Measurements from ENCODE around the gene B4GALT5.

B4GALT5 gene

DNA sequence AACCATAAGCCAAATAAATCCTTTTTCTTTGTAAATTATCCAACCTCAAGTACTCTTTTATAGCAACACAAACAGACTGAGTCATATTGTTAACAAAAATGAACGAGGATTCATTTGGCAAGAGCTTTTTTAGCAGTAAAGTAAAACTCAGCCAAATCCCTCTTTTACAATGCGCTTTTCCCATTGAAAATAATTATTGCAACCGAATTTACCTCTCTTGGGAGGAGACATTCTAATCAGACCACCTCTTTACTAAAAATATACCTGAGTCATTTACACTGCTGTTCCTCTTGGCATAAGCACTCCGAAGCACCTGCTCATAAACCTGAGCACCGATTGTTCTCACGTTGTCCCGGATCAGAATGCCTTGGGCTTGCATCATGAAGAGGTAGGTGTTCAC, 57.4 kb downstream of the B4GALT5 start:
- no peaks in the 10 kb centered on the region for H3K36me3 ChIP-seq (ENCODE audit: insufficient read depth)
- no peak overlapping the region for H3K4me2 ChIP-seq
- H3K4me1 ChIP-seq (ENCODE audit: low read depth, poor library complexity, severe bottlenecking) = peaks cover 67% of the 10 kb centered on the region
- 0 out of 2 replicates have a peak, but pooled peaks cover 7% of the 10 kb centered on the region for H4K20me1 ChIP-seq (ENCODE audit: insufficient read depth)
- no peaks in the 10 kb centered on the region for H3K27me3 ChIP-seq (ENCODE audit: insufficient read depth, low read depth)
- no peak overlapping the region for H3K4me3 ChIP-seq (IDR thresholded peaks at IDR 0.05; ENCODE audit: insufficient read depth, low read depth, low read length)
- H3K27ac ChIP-seq = no peak overlapping the region
- H3K9ac ChIP-seq = no peak overlapping the region
- no peak overlapping the region for H2AFZ ChIP-seq (ENCODE audit: low read depth)
- H3K79me2 ChIP-seq (ENCODE audit: insufficient read depth, low read depth) = peaks cover 25% of the 10 kb centered on the region; the same call in 1 of the 2 replicates
- TF ChIP-seq CTCF (conservative IDR thresholded peaks at IDR 0.05; ENCODE audit: low read depth, low read length) = no peak

DNA sequence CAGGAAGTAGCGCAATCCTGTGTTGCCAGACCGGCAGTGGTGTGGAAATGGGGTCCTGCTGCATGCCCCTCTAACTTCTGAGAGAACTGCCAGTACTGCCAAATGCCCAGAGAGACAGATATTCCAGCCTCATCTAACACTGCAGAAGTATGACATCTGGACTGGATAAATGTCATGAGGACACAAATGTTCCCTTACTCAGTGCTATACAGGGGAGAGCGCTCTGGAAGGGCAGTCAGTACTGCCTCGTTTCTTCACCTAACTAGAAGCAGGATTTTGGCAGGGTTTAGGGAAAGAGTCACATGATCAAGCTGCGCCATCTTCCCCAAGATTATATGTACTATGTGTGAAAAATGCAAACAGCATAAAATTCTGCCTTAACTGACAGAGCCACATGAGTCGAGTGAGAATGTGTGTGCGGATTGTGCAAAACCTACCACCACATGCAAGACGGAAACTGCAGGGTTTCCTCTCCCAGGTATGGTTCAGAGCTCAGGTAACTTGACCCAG, 59.7 kb downstream of the B4GALT5 start:
- Histone ChIP-seq H3K4me1 (ENCODE audit: low read depth, poor library complexity, severe bottlenecking) (peaks cover 44% of the 10 kb centered on the region), H3K4me3 (IDR thresholded peaks at IDR 0.05; ENCODE audit: insufficient read depth, low read depth, low read length) (no peak overlapping the region), H3K27me3 (ENCODE audit: insufficient read depth, low read depth) (no peaks in the 10 kb centered on the region), H4K20me1 (ENCODE audit: insufficient read depth) (0 out of 2 replicates have a peak, but pooled peaks cover 2% of the 10 kb centered on the region), H2AFZ (ENCODE audit: low read depth) (no peak overlapping the region), H3K9ac (no peak overlapping the region), H3K79me2 (ENCODE audit: insufficient read depth, low read depth) (peaks cover 11% of the 10 kb centered on the region; the same call in 1 of the 2 replicates), H3K36me3 (ENCODE audit: insufficient read depth) (no peaks in the 10 kb centered on the region), H3K4me2 (no peak overlapping the region), H3K27ac (no peak overlapping the region)
- no peak for TF ChIP-seq CTCF (conservative IDR thresholded peaks at IDR 0.05; ENCODE audit: low read depth, low read length)

DNA sequence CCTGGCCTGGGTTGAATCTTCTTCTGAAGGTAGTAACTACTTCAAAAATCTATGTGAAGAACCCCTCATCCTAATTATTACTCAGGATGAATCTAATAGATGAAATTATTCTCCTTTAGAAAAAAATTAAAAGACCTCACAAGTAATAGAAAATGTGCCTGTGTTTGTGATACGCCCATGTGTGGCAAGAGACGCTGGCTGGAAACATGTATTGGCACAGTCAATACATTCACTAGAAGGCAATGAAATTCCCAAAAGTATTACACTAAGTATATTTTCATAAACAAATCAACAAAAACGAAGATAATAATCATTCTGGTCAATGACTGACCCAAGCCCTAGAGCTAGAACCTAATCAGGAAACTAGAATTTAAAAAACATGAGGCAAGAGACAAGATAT, 64.0 kb downstream of the B4GALT5 start:
- H3K4me1 ChIP-seq (ENCODE audit: low read depth, poor library complexity, severe bottlenecking) = peaks cover 18% of the 10 kb centered on the region
- H4K20me1 ChIP-seq (ENCODE audit: insufficient read depth) = no peaks in the 10 kb centered on the region
- no peak overlapping the region for H3K9ac ChIP-seq
- H3K4me2 ChIP-seq = no peak overlapping the region
- H3K4me3 ChIP-seq (IDR thresholded peaks at IDR 0.05; ENCODE audit: insufficient read depth, low read depth, low read length) = no peak overlapping the region
- TF ChIP-seq CTCF (conservative IDR thresholded peaks at IDR 0.05; ENCODE audit: low read depth, low read length) = no peak
- no peaks in the 10 kb centered on the region for H3K79me2 ChIP-seq (ENCODE audit: insufficient read depth, low read depth)
- no peaks in the 10 kb centered on the region for H3K36me3 ChIP-seq (ENCODE audit: insufficient read depth)
- no peak overlapping the region for H3K27ac ChIP-seq
- H2AFZ ChIP-seq (ENCODE audit: low read depth) = no peak overlapping the region
- H3K27me3 ChIP-seq (ENCODE audit: insufficient read depth, low read depth) = no peaks in the 10 kb centered on the region

DNA sequence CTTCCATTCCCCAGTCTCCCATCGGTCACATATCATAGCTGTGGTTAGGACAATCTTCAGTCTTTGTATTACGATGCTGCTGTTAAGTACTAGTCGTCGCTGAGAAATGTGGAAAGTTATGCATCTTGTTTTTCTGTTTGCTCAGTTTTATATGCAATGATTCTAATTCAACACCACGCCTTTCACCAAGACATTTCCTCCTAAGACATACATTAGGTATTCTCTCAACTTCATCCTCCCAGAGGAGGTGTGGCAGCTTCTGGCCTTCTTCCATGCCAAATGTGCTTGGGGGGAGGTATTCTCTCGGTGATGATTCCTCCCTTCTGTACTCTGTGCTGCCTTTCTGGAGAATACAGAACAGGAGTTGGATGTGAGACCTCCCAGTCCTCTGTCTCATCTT, 66.1 kb downstream of the B4GALT5 start:
- Histone ChIP-seq H3K9ac (no peak overlapping the region), H3K36me3 (ENCODE audit: insufficient read depth) (peaks cover 3% of the 10 kb centered on the region; the same call in 1 of the 2 replicates), H3K4me2 (no peak overlapping the region), H3K27ac (no peak overlapping the region), H3K4me1 (ENCODE audit: low read depth, poor library complexity, severe bottlenecking) (peaks cover 18% of the 10 kb centered on the region), H3K27me3 (ENCODE audit: insufficient read depth, low read depth) (no peaks in the 10 kb centered on the region), H2AFZ (ENCODE audit: low read depth) (no peak overlapping the region), H3K4me3 (IDR thresholded peaks at IDR 0.05; ENCODE audit: insufficient read depth, low read depth, low read length) (no peak overlapping the region), H4K20me1 (ENCODE audit: insufficient read depth) (no peaks in the 10 kb centered on the region), H3K79me2 (ENCODE audit: insufficient read depth, low read depth) (no peaks in the 10 kb centered on the region)
- TF ChIP-seq CTCF (conservative IDR thresholded peaks at IDR 0.05; ENCODE audit: low read depth, low read length) = no peak

All from KMS-11 (cell line).